Coronary artery (tissue), 2 donors: Measurements from ENCODE around the gene C14orf119.

Source experiments
- DNase-seq: peaks from one replicate; pipeline ENCODE4 v3.0.0-alpha.2; 2017; ENCODE audit warnings: low spot score
- H3K27ac ChIP-seq, 2 donors: fragments of 200-600 bp; sonication (generic); one replicate each; pipeline ENCODE4 v1.5.1; 2016 to 2019
- H3K4me3 ChIP-seq: fragments of 200-600 bp; sonication (generic); 2 replicates; pipeline ENCODE4 v1.5.1; 2016; ENCODE audit warnings: mild to moderate bottlenecking, moderate library complexity
- TF ChIP-seq, protein P1 (sequence below): fragments of 200-600 bp; sonication (generic); IDR thresholded peaks from one replicate; pipeline ENCODE4 v1.5.1; 2019; ENCODE audit warnings: antibody characterized with exemption

Gene C14orf119

DNA sequence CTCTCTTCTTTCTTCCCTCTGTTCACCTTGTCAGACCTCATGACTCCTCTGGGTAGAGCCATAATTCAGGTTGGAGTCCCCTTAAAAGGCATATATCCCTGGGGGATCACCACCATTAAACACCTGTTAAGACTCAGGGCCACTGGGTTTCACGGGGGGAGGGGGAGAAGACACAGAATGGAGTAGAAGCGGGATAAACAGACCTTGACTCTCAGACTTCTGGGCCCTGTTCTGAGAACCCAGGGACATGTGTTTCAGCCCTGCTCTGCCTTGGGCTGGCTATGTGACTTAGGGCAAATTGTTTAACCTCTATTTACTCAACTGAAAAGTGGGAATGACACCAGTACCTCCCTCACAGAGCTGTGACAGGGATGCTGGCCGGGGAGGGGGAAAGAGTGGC is 42.6 kb upstream of the C14orf119 start:
- DNase-seq: no peak
- Histone ChIP-seq H3K4me3 (no peak overlapping the region), H3K27ac (no peak overlapping the region)
- TF ChIP-seq, protein P1, sequence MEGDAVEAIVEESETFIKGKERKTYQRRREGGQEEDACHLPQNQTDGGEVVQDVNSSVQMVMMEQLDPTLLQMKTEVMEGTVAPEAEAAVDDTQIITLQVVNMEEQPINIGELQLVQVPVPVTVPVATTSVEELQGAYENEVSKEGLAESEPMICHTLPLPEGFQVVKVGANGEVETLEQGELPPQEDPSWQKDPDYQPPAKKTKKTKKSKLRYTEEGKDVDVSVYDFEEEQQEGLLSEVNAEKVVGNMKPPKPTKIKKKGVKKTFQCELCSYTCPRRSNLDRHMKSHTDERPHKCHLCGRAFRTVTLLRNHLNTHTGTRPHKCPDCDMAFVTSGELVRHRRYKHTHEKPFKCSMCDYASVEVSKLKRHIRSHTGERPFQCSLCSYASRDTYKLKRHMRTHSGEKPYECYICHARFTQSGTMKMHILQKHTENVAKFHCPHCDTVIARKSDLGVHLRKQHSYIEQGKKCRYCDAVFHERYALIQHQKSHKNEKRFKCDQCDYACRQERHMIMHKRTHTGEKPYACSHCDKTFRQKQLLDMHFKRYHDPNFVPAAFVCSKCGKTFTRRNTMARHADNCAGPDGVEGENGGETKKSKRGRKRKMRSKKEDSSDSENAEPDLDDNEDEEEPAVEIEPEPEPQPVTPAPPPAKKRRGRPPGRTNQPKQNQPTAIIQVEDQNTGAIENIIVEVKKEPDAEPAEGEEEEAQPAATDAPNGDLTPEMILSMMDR: no peak

DNA sequence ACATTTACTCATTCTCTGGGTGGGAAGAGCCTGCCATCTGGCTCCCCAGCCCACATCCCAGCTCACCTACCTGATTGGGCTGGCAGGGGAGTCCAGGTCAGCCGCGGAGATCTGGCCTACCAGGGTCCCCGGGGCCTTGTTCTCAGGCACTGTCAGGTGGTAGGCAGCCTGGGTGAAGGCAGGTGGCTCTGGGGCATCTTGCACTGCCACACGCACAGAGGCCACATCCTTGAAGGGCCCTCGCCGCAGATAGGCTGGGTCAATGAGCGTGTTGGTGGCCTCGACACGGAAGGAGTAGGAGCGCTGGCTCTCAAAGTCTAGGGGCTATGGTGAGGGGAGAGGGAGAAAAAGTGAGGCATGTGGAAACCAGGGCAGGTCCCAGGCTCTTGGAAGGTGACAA is 41.9 kb upstream of the C14orf119 start:
- Histone ChIP-seq H3K4me3 (no peak overlapping the region), H3K27ac (no peak overlapping the region)
- DNase-seq: no peak
- TF ChIP-seq, protein P1: no peak

DNA sequence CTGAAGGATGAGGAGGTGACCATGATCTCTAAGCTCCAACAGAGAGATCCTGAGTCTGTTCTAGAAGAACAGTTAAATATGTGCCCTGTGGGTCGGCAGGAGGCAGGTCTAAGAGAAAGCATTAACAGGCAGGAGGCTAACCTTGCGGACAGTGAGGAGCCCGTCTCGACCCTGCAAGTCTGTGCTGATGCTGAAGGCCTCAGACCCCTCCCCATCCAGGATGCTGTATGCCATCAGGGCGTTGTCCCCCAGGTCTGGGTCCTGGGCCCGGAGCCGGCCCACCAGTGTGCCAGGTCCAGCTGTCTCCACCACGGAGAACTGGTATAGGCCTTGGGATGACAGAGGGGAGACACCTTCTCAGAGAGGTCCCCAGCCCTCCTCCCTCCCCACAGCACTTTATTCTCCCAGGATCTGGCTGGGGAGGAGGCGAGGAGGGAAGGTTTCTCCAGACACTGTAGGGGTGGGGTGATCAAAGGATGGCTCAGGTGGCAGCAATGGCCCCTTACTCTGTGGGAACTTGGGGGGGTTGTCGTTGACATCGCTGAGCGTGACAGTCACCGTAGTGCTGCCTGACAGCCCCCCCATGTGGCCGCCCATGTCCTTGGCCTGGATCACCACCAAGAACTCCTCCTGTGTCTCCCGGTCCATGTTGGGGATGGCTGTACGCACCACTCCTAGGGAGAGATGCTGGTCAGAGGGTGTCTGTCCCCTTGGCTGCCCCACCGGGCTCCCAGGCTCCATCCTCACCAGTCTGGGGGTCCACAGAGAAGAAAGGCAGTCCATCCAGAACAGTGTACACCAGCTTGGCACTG is 41.1 kb upstream of the C14orf119 start:
- TF ChIP-seq, protein P1: no peak
- Histone ChIP-seq H3K27ac (no peak overlapping the region), H3K4me3 (no peak overlapping the region)
- DNase-seq: no peak

DNA sequence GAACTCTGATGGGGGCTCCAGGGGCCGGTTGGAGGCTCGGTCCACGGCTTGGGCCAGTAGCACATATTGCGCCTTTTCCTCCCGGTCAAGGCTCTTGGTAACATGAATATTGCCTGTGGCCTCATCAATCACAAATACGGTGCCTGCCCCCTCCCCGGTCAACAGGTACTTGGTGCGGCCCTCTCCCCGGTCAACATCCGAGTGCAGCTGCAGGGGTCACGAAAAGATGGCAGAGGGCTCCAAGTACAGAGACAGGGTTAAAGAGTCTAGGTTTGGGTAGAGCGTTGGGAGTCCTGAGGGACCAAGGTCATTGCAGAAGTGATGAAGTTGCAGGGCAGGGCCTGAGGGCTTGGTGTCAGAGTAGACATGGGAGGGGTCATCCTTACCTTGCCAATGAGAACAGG is 40.2 kb upstream of the C14orf119 start:
- H3K4me3 ChIP-seq: no peak overlapping the region
- H3K27ac ChIP-seq: no peak overlapping the region
- TF ChIP-seq, protein P1: no peak
- DNase-seq: no peak

DNA sequence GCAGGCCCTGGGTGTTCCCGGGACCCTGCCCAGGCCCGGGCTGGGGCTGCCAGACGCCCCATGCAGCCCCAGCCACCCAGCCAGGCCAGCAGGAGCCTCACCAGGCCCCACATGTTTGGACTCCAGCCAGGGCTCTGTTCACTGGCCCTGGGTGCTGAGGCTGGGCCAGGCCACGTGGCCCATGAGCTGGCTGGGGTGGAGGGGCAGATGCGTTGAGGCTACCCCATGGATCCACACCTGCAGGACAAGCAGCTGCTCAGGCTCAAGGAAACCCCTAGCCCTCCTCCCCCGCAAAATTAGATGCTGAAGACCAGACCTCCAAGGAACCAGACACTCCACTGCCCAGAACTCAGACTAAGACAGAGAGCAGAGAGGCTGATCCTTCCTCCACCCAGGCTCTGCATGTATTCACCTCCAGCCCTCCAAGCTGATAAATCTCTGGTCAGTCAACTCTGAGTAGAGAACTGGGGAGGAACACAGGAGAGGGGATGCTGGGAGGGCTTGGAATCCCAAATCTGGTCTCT is 39.6 kb upstream of the C14orf119 start:
- no peak overlapping the region for H3K4me3 ChIP-seq
- no peak overlapping the region for H3K27ac ChIP-seq
- no peak for DNase-seq
- TF ChIP-seq, protein P1: no peak

DNA sequence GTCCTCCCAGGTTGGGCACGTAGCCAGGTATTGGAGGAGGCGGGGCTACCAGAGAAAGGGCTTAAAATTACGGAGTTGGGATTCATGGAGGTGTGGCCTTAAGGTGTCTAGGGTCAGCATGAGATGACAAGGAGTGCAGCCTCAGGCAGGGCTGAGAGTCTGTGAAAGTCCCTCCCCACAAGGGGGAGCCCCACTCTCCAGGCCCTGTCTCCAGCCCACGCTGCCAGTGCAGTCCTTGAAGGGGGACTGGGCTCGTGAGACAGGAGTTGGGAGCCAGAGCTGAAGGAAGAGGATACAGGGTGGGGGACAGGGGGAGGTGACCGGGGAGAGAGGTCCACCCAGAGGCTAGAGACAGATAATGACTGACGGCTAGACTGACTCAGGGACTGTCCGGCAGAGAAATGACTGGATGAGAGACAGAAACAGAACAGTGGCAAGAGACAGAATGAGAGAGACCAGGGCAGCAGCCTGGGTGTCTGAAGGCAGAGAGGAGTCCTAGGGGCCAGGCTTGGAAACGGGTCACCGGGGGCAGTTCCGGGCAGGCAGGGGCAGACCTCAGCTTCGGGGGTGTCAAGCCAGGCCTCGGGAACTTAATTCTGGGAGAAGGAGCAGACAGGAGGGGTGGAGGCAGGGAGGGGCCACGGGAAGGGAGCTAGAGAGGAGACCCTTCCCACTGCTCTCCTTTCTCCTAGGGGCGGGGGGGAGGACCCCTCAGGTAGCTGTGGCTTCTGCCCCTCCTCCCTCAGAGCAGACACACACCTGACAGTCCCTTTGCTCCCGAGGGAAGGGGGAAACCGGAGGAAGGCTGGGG is 39.0 kb upstream of the C14orf119 start:
- peak overlapping the region; percentile 82 for H3K4me3 ChIP-seq
- H3K27ac ChIP-seq: no peak overlapping the region
- no peak for DNase-seq
- TF ChIP-seq, protein P1: peak; percentile 25
